Stimulated activated CD4-positive, alpha-beta T cell treated with anti-CD3 and anti-CD28 coated beads, Interleukin-15, amount 100 ng/mL, for 1 hour (primary cell): Measurements from ENCODE around the gene CBX8.

Experiments
- DNase-seq, 2 donors: peaks; one replicate each; pipeline ENCODE4 v3.0.0-alpha.2; 2020; ENCODE audit warnings: low read depth in 1 of 2, low spot score in 1 of 2

Gene CBX8

DNA sequence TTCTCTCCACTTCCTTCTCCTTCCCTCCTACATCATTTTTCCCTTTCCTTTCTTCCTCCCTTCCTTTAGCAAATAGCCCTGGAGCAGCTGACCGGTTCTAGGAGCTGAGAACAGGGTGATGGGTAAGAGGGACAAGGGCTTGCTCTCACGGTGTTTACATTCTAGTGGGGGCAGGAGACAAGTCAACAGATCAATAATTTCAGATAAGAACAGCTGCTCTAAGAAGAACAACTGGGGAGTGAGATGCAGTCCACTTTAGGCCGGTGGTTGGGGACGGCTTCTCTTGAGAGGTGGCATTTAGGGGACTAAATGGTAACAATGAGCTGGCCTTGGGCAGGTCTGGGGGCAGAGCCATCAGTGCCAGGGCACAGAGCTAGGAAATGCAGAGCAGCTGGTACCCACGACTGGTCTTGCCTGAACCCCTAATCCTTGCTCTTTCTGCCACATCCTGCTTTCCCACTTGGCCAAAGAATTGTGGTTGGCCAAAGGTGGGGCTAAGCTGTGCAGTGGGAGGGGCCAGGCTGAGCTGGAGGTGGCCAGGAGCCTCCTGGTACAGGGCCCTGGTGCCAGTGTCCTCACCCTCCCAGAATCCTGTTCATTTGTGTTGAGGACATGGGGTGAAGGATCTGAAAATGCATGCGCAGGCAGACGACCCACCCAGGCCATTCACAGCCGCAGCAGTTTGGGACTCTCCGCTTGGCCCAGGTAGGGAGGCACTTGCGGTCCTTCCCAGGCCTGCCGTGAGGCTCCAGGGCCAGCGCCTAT lies 24.6 kb upstream of the CBX8 start:
- DNase-seq: no peak

DNA sequence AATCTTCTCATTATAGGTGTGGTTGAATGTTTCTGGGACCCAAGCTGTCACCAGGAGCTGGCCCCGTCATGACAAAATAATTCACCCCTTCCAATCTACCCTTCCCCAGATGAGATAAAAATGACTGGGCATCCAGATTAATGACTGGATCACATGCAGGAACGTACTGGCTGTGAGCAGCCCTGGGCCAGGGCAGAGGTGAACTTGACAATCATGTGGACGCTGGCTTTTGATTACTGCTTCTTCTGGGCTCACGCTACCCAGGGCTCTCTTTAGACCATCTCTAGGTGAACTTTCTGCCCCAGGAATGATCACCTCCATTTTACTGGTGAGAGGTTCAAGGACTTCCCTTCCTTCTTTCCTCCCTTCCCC lies 24.1 kb upstream of the CBX8 start:
- no peak for DNase-seq

DNA sequence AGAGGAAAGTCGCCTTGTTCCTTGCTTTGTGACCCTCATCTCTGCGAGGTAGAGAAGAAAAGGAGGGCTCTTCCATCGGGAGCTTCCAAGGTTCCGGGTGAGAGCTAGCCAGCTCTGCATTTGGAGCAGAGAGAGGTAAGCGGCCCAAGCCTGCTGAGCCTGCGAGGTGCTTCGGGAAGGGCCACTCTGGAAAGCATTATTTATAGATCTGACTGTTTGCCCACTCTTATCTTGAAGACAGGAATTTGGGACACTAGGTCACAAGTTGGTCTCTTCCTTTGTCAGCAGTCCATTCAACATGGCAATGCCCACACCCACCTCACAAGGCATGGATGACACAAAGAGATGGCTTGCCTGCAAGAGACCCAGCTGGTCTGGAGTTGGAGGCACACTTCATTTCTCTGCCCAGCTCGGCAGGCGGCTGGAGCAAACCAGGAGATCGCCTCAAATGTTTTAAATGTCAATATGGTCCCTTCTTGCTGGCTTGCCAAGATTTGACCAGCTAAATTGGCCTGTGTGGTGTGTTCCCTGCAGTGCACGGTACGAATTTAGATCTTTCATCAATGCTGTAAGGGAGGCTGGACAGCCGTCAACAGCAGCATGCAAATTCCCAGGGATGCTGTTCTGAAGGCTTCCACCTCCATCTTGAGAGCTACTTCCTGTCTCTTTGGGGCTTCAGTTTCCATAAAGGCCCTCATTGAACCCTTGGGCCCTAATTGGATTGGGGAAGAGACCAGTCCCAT lies 22.8 kb upstream of the CBX8 start:
- no peak for DNase-seq

GRCh38 chr17:79819085-79819484 lies 22.2 kb upstream of the CBX8 start:
- DNase-seq: no peak

DNA sequence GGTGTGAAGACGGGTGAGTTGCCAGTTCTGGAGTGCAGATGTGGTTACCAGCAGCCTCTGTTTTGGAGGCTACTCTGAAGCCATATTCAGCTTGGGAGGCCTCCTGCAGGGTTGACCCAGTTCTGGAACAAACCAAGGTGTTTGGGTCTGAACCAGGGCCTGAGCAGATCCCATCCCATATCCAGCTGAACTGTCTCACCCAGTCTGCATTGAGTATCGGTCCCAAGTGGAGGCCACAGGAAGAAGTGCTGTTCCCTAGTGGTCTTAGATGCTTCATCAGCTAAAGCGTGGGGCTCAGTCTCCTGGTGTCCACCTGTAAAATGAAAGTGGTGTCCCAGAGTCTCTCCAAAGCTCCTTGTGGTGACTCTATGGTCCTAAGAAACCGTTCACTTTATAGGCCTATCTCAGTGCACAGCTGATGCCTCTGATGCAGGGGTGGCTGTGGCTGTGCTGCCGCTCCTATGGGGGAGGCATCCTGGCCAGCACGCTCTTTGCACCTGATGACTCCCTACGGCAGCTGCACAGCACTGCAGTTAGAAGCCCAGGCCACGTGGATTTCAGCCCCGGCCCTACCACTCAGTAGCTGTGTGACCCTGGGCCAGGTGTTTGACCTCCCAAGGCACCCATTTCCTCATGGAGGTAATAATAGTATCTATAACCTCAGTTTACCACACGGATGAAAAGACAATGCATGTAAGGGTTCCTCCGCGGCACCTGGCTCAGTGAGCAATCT lies 21.3 kb upstream of the CBX8 start:
- DNase-seq: no peak

DNA sequence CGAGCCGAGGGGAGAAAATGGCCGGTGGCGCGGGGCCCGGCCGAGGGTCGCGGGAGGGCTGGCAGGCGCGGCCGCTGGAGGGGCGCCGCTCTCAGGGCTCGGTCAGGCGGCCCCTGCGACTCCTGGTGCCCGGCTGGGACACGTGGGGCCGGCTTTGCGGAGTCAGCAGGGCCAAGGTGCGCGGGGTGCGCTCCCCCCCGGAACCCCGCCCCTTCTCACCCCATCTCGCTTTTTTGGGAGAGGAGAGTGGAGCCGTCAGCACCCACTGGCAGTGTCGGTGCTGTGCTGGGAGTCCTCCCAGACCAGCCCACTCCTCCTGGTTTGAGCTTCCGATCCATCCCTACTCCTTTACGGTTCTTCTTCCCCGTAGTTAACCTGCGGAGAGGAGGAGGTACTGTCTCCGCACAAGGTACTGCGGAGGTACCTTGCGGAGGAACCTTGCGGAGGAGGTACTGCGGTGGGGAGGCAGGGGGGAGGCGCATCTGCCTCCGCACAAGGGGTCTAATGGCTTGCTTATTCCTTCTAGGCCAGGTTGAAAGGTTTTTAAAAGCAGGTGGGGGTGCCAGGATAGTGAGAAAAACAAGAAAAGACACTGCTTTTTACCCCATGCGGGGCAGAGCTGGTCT lies 19.1 kb upstream of the CBX8 start:
- DNase-seq: no peak

- no peak for DNase-seq
Observed at GRCh38 chr17:79814974-79815835, 18.3 kb upstream of the CBX8 start.

GRCh38 chr17:79814127-79814973 lies 17.5 kb upstream of the CBX8 start:
- no peak for DNase-seq

DNA sequence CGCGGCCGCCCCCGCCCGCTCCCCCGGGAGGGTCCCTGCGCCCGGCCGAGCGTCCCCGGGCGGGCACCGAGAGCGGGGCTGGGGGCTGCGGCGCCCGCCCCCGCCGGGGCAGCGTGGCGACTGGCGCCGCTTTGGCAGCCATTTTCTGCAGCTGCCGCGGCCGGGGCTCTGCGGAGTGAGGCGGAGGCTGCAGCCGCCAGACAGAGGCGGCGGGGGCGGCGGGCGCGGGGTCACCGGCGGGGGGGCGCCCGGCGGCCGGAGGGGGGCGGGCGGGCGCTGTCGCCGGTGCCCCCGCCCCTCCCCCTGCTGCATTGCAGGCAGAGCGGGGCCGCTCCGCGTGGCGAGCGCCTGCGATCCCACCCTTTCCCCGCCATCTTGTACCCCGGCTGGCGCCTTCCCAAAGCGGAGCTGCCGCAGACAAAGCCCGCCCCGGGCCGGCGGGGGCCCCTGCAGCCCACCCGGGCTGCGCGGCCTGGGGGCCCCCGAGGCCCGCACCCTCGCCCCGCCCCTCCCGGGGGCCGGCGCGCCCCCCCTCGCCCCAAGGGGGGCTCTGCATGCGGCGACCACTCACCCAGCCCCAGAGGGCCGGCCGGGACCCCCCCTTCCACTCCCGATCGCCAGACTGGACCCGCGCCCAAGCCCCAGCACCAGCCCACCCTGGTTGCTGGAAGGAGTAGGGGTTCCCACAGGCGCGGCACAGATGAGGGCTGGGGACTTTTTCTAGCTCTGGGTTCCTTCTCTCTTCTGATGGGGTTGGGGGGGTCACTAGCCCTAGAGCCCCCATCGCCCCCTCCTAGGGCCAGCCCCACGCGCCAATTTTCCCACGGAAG lies 16.6 kb upstream of the CBX8 start:
- no peak for DNase-seq

DNA sequence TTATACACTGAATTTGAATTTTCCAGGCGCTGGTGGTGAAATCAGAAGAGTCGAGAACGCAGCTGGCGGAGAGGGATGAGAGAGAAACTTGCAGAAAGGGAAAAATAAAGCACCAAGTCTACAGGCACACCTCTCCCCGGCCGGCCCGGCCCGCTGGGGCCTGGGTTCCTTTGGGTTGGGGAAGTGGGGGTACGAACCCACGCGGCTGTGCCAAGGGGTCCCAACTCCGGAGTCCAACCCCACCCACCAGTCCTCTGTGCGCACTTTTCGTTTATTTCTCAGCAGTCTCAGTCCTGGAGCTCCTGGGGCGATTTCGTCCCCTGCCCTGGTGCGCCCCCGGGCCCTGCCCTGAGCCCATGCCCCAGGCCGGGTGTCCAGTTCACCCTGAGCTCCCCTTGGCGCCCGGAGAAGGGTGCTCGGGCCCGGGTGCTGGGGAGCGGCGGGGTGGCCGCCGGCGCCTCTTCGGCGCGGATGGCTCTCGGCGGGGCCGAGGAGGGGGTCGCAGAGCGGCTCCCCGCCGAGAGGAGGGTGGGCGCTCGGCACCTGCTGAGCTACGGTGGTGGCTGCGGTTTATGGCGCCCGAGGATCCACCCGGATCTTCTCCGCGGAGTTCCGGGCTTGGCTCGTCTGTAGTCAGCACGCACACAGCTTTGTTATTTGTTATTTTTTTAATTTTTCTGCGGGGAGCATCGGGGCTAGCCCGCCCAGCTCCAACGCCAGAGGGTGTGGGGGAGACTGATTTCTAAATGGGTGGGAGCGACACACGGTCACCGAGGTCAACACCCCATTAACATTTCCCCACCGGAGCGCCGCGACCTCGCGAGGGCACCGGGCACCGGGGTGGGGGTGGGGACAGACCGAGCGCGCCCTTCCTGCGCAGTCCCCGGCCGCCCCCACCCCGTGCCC lies 15.7 kb upstream of the CBX8 start:
- DNase-seq: no peak

GRCh38 chr17:79811868-79812352 lies 15.0 kb upstream of the CBX8 start:
- DNase-seq: no peak

DNA sequence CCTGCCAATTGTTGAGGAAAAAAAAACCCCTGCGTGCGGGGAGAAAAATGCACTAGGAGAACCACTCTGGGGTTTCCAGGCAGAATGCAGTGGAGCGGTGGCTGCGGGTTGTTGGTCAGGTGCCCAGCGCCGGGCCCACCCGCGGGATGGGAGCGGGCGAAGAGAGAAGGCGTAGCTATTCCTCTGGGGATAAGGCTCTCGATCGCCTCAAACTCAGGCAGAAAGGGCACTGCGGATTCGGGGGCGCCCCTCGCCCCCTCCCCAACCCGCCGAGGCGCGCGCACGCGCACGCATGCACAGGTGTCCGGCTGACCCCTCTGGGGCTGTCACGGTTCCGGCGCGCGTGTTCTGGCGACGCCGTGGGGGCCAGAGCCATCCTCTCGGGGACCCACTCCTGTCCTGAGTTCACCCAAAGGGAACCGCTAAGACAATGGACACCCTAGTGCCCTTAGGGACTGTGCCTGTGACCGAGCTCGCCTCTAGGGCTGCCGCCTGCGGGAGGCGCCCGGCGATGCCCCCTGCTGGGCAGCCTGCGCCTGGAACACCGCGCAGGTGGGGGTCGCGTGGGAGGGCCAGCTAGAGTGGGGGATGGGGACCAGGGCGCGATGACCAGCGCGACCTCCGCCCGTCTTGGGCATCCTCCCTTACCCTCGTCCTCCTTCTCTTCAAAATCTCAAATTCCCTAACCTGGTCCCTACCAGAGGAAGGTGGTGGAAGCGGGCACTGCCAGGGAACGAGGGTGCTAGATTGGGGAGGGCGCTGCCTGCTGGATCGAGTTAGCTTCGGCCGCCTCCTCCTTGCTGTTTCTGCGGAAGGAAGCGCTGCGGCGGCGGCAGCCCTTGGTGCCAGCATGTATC lies 14.4 kb upstream of the CBX8 start:
- DNase-seq: no peak

DNA sequence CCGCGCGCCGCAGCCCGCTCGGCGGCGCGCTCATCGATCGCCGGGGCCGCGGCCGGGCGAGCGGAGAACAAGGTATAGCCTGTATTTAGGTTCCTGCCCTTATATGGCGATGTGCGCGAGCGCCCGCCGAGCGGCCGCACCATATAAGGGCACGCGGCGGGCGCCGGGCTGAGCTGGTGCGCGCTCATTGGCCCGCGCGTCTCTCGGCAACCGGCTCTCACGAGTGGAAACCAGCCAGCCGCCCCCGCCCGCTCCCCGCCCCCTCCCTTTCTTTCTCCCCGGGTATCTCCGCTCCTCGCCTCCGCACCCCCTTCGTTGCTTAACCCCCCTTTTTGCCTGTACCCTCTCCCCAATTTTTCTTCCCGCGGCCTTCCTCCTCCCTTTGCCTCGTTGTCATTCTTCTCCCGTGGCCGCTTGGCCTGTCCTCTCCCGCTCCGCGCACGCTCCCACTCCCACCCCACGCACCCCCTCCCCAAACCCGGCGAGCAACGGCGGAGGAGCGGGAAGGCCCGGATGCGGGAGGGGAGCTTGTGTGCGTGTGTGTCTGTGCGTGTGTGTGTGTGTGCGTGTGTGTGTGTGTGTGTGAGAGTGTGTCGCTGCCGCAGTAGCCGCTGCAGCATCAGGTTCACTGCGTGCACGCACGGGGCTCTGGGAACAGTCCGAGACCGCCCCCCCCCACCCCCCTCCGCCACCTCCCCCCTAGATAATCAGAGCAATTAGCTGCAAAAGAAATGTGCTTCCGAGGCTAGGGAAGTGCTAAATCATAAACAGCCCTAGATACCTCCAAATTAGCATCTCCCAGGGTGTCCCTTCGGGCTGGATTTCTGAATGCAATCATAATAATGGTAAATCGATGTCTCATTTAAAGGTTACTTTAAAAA lies 13.5 kb upstream of the CBX8 start:
- peak; percentile 57 to 71 for DNase-seq

DNA sequence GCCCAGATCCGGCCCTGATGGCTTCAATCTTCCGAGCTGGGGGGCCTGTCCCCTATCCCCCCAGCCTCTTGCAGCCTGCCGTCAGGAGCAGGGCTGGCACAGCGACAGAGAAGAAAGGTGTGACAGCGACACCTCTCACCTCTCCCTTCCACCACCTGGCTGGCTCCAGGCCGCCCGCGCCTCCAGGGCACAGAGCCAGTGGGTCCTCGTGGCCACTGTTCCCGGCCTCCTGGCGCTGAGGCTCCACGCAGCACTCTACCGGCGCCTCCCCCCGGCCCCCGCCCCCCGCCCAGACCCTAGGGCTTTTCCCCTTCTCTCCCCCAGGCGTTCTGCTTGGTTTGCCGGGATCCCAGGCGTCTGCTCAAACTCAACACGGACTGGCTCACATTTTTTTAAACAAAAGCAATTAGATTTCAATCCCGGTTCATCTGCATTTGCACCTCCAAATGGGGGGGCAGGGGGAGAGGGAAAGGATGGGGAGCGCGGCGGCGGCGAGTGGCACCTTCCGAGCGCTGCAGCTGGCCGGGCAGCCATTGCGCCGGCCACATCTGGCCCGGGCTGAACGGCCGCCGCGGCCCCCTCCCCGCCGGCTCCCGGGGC lies 12.8 kb upstream of the CBX8 start:
- no peak for DNase-seq

- DNase-seq: no peak
Observed at GRCh38 chr17:79808763-79809529, 12.1 kb upstream of the CBX8 start.
